HCT116 (cell line): ENCODE results near the gene COG1. TPM values are rescaled to one million over a fixed set of nuclear protein-coding genes. Genes with fewer than 3 reads are reported as not detected.

Experiments used
- ATAC-seq: fragments of 200-7000 bp; cut with Tn5 transposase; 2 replicates; pipeline ENCODE4 v1.9.1; 2020; ENCODE audit warnings: mild to moderate bottlenecking, moderate library complexity
- BruUV-seq: library from RNA; stranded (reverse); fragments of 400-500 nt; replicated peaks from 2 replicates; lab custom pipeline; 2021; lab: Mats Ljungman, UMichigan
- CTCF ChIA-PET: fragments of 300-600 bp; sonication (Branson Sonifier 250); formaldehyde crosslinking; loops from one replicate; lab custom pipeline; 2021; ENCODE audit warnings: antibody characterized with exemption; lab: Charles Lee
- POLR2A ChIA-PET: fragments of 300-600, 350-600 bp; sonication (Branson Sonifier 250); formaldehyde crosslinking; loops from one replicate; lab custom pipeline; 2021; ENCODE audit warnings: antibody characterized with exemption; lab: Charles Lee
- RAD21 ChIA-PET, 2 experiments: fragments of 300-600 bp; sonication (Branson Sonifier 250); formaldehyde crosslinking; loops; one replicate each; lab custom pipeline; 2023; ENCODE audit warnings: low total read pairs in 2 of 2; ENCODE audit not compliant: uncharacterized antibody in 2 of 2, unreplicated experiment in 2 of 2, low non-redundant PET in 1 of 2; lab: Charles Lee
- DNase-seq: peaks from one replicate; pipeline ENCODE4 v3.0.0-alpha.2; 2010; ENCODE audit warnings: low read depth, low spot score
- H2AFZ ChIP-seq: fragments of 200-600 bp; shearing (Covaris generic), sonication (generic); 2 replicates; pipeline ENCODE4 v1.6.1; 2017; ENCODE audit warnings: low read depth, mixed run types, mixed read lengths, antibody characterized with exemption, low read length; ENCODE audit not compliant: poor library complexity, severe bottlenecking
- H3K27ac ChIP-seq: 2 replicates; pipeline ENCODE4 v1.5.1; 2012; ENCODE audit warnings: low read depth, low read length
- H3K27me3 ChIP-seq: fragments of 200-600 bp; sonication (generic); 2 replicates; pipeline ENCODE4 v1.6.1; 2016; ENCODE audit warnings: mixed run types, low read length, mixed read lengths; ENCODE audit not compliant: insufficient read depth
- H3K36me3 ChIP-seq, 2 experiments: fragments of 200-500 bp in 1 of 2; fragments of 200-600 bp in 1 of 2; sonication (Bioruptor generic) in 1 of 2; sonication (generic) in 1 of 2; 2 replicates each; pipeline versions ENCODE4 v1.5.1 to v1.6.1; 2014 to 2016; ENCODE audit warnings: low read length in 2 of 2, inconsistent platforms in 1 of 2, mixed read lengths in 1 of 2, mixed run types in 1 of 2; ENCODE audit not compliant: insufficient read depth in 2 of 2, control insufficient read depth in 1 of 2
- H3K4me1 ChIP-seq, 2 experiments: fragments of 200-600 bp in 1 of 2; sonication (generic) in 1 of 2; 2 replicates each; pipeline versions ENCODE4 v1.5.1 to v1.6.1; 2012 to 2017; ENCODE audit warnings: low read length in 2 of 2, inconsistent platforms in 1 of 2, mild to moderate bottlenecking in 1 of 2, mixed read lengths in 1 of 2, mixed run types in 1 of 2, moderate library complexity in 1 of 2; ENCODE audit not compliant: insufficient read depth in 2 of 2, control insufficient read depth in 1 of 2
- H3K4me2 ChIP-seq: fragments of 200-600 bp; sonication (generic); 2 replicates; pipeline ENCODE4 v1.6.1; 2017; ENCODE audit warnings: mixed run types, low read length, mixed read lengths
- H3K4me3 ChIP-seq, 2 experiments: fragments of 200-600 bp in 1 of 2; sonication (generic) in 1 of 2; replicated peaks in 1 of 2; 2 replicates each; pipeline ENCODE4 v1.5.1; 2011 to 2016; ENCODE audit warnings: low read length in 2 of 2, control low read depth in 1 of 2, low read depth in 1 of 2, mild to moderate bottlenecking in 1 of 2, mixed read lengths in 1 of 2, mixed run types in 1 of 2
- H3K79me2 ChIP-seq: fragments of 200-600 bp; sonication (generic); 2 replicates; pipeline ENCODE4 v1.6.1; 2017; ENCODE audit warnings: mild to moderate bottlenecking, mixed run types, low read length, moderate library complexity, mixed read lengths; ENCODE audit not compliant: insufficient read depth
- H3K9ac ChIP-seq: fragments of 200-600 bp; sonication (generic); 2 replicates; pipeline ENCODE4 v1.6.1; 2016; ENCODE audit warnings: low read length, mixed read lengths
- H3K9me2 ChIP-seq: fragments of 200-600 bp; sonication (generic), shearing (Covaris generic); 2 replicates; pipeline ENCODE4 v1.6.1; 2017; ENCODE audit warnings: mixed run types, mild to moderate bottlenecking, moderate library complexity; ENCODE audit not compliant: insufficient read depth
- H3K9me3 ChIP-seq, 2 experiments: fragments of 200-500 bp in 1 of 2; fragments of 200-600 bp in 1 of 2; sonication (Bioruptor generic) in 1 of 2; sonication (generic) in 1 of 2; 2 replicates each; pipeline ENCODE4 v1.6.1; 2014 to 2017; ENCODE audit warnings: low read length in 2 of 2, mixed read lengths in 2 of 2, inconsistent platforms in 1 of 2, low read depth in 1 of 2, mild to moderate bottlenecking in 1 of 2, mixed run types in 1 of 2, moderate library complexity in 1 of 2; ENCODE audit not compliant: control insufficient read depth in 1 of 2, insufficient read depth in 1 of 2
- H4K20me1 ChIP-seq: fragments of 200-600 bp; sonication (generic), shearing (Covaris generic); 2 replicates; pipeline ENCODE4 v1.6.1; 2017; ENCODE audit warnings: mixed run types, mild to moderate bottlenecking, moderate library complexity; ENCODE audit not compliant: insufficient read depth
- CEBPB ChIP-seq: IDR thresholded peaks from 2 replicates; pipeline ENCODE4 v1.6.1; 2012; ENCODE audit warnings: low read depth
- EGR1 ChIP-seq: IDR thresholded peaks from 2 replicates; pipeline ENCODE4 v1.6.1; 2012; ENCODE audit warnings: low read depth
- EZH2 ChIP-seq: fragments of 200-600 bp; sonication (generic); IDR thresholded peaks from 2 replicates; pipeline ENCODE4 v1.6.1; 2017; ENCODE audit warnings: antibody characterized with exemption, mixed run types
- REST ChIP-seq: IDR thresholded peaks from 2 replicates; pipeline ENCODE4 v1.6.1; 2012; ENCODE audit warnings: low read depth
- intact Hi-C: fragments of 100-400 bp; cut with micrococcal nuclease; formaldehyde crosslinking; loops from 2 replicates; pipeline ENCODE4 v1.10.0; 2022
- total RNA-seq: library from RNA; stranded (reverse); gene quantifications from one replicate; pipeline ENCODE4 v1.2.1, GENCODE V29; 2021; ENCODE audit not compliant: unreplicated experiment

The COG1 gene
- total RNA-seq, 1 experiment from 2014 or later = 44.6 TPM

DNA sequence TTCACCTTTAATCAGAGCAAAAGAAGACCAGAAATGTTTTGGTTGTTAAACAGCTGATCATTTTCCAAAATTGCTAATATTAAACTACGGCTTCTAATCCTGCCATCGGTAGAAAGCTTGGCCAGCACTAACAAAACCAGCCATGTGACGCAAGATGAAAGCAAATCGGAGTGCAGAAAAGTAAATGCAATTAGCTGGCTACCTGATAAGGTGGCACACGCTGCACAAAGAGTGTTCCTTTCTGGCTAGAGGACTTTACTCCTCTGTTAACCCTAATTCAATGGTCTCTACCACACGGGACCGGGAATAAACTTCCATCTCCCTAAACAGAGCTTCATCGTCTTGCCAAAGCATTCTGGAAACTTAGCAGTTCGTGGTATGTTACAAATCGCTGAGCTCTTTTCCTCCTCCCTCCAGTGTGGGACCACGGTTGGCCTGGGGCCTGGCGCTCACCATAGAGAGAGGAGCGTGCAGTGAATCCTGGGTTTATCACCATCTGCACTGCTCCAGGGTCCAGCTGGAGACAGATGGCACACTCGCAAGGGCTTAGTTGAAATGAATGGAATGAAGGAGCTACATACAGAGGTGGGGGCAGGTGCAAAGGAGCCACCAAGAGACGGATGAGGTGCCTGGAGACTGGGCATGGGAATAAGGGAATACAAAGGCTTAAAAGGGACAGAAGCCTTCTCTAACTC lies 10.1 kb upstream of the COG1 start:
- DNase-seq = no peak
- CTCF ChIA-PET = interaction anchor here (0.8 to 1.2 kb wide), 3 partner anchors 27 to 626 kb away, joined by 4 read pairs; no protein-coding TSS in a partner anchor
- Histone ChIP-seq H3K4me3 (no peak overlapping the region), H3K4me1 (no peaks in the 10 kb centered on the region), H3K4me2 (no peak overlapping the region)
- TF ChIP-seq REST (no peak), CEBPB (no peak), EGR1 (no peak), EZH2 (no peak)
- TF ChIP-seq, all 23 proteins: peak for 0
- Histone ChIP-seq H3K27ac (no peak overlapping the region), H3K27me3 (no peaks in the 10 kb centered on the region), H3K79me2 (no peaks in the 10 kb centered on the region), H2AFZ (no peak overlapping the region), H3K36me3 (no peaks in the 10 kb centered on the region), H3K9me2 (no peaks in the 10 kb centered on the region), H4K20me1 (no peaks in the 10 kb centered on the region), H3K9me3 (no peaks in the 10 kb centered on the region), H3K9ac (no peak overlapping the region)
- no peak for ATAC-seq
- no TSS peak for BruUV-seq
- ChIA-PET POLR2A (no interaction called here), RAD21 (interaction anchor here in 1 of 2 experiments (0.9 kb wide), 1 partner anchor 455 kb away, joined by 3 read pairs; no protein-coding TSS in a partner anchor)
- intact Hi-C loops = no loop called here
